Body of pancreas (tissue), 4 donors: ENCODE results near the gene AGAP3.

Source experiments
- POLR2A ChIP-seq, 3 donors: fragments of 450-650 bp; IDR thresholded peaks; one replicate each; pipeline ENCODE4 v1.6.1; 2016; ENCODE audit warnings: antibody characterized with exemption in 3 of 3, mild to moderate bottlenecking in 2 of 3
- TF ChIP-seq, protein P1 (sequence below), 7 experiments: fragments of 450-650 bp in 4 of 7; fragments of 200-600 bp in 3 of 7; sonication (generic) in 3 of 7; IDR thresholded peaks; one replicate each; pipeline ENCODE4 v1.5.1; 2016 to 2019; ENCODE audit warnings: antibody characterized with exemption in 7 of 7

DNA sequence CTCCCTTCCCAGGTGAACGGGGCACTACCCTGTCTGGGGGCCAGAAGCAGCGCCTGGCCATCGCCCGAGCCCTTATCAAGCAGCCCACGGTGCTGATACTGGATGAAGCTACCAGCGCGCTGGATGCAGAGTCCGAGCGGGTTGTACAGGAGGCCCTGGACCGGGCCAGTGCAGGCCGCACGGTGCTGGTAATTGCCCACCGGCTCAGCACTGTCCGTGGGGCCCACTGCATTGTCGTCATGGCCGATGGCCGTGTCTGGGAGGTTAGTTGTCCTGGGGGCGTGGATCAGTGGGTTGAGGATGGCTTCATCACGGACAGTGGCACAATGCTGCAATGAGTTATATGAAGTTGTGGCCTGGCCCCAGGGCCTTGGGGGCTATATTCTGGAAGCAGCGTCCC lies 42.3 kb upstream of the AGAP3 start:
- TF ChIP-seq, protein P1, sequence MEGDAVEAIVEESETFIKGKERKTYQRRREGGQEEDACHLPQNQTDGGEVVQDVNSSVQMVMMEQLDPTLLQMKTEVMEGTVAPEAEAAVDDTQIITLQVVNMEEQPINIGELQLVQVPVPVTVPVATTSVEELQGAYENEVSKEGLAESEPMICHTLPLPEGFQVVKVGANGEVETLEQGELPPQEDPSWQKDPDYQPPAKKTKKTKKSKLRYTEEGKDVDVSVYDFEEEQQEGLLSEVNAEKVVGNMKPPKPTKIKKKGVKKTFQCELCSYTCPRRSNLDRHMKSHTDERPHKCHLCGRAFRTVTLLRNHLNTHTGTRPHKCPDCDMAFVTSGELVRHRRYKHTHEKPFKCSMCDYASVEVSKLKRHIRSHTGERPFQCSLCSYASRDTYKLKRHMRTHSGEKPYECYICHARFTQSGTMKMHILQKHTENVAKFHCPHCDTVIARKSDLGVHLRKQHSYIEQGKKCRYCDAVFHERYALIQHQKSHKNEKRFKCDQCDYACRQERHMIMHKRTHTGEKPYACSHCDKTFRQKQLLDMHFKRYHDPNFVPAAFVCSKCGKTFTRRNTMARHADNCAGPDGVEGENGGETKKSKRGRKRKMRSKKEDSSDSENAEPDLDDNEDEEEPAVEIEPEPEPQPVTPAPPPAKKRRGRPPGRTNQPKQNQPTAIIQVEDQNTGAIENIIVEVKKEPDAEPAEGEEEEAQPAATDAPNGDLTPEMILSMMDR (IDR thresholded peaks at IDR 0.05), result no peak
- no peak for TF ChIP-seq POLR2A (IDR thresholded peaks at IDR 0.05)
